ENCODE measurements around the gene ZNF674.
A peak's percentile ranks its signal among the peaks of the same experiment; 100 is the strongest.
"Not testable (repeated sequence)": the region's sequence is repeated elsewhere in the genome, so short reads cannot be mapped to it uniquely, and the experiment has no call there.

ZNF674 gene

DNA sequence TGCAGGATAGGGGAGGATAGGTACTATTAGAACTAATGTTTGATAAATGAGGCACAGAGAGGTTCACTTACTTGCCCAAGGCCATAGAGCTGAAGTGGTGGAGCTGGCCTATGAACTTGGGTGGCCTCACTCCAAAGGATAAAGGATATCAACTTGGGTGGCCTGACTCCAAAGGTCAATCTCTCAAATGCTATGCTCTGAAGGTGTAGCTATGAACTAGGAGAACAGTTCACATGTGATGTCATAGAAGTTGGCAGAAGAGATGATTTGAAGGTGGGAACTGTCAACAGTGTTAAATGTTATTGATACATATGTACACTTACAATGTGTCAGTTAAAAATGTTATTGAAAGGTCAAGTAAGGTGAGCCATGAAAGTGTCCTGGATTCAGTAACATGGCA lies 22.2 kb upstream of the ZNF674 start:
- no peak for DNase-seq

DNA sequence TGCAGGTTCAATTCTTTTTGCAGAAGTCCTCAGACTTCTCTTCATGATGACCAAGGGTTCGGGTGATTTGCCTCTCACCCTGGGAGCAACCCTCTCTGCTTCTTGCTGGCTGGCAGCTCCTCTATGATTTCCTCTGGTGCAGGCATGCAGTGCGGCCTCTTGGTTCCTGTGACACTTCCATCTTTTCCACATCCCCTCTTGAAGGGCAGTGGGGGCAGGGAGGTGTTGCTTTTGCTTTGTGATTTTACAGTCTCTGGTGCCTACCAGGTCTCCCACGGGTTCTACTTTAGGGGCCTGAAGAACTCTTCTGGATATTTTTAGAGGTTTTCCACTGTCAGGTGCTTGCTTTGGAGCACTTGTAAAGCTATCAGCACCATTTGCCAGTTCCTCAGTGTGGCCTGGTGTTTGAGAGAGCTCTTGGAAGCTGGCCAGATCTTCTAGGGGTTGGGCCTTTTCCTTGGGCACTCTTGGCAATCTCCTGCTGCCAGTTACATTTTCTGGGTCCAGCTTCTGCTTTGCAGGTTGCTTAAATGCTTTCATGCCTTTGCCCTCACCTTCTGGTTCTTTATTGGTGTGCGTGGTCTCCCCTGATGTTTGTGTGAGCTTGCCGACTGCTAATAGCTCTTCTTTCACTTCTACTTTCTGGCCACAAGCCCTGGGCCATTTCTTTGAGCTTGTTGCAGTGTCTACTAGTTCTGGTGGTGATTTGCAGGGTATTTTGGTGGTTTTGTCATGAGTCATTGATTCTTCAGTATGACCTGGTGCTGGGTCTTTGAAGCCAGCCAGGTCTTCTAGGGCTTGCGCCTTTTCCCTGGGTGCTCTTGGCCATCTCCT lies 16.8 kb upstream of the ZNF674 start:
- peak; percentile 34 for DNase-seq

DNA sequence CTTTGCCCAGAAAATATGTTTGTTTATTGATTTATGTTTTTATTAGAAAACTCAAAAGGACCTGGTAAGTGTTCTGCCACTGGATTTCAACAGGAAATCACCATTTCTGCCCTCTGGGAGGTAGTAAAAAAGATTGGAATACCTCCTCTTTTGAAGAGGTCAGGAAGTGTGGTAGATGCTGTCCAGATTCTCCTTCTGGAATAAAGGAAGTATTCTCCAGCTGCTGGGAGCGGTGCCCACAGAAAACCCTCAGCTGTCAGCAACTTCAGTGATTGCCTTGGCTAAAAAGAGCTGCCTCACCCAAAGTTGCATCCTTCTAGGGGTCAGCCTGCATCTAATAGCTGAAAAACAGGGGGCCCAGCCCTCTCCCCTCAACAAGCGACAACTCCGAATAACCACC lies 13.8 kb upstream of the ZNF674 start:
- no peak for DNase-seq

DNA sequence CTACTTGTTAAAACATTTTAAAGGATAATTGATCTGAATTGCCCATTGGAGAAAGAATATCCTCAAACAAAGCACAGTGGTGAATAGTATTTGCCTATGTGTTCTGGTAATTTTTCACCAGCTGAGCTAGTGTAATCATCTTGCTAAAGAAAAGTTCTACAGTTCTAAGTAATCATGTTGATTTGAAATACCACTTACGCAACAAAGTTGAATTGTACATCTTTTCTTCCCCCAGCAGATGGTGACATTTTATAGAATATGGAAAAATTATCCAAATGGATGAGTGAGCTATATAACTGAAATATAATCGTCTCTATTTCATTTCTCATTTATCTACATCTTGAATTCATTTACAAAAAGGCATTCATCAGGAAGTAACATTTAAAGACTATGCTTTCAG lies 9.7 kb upstream of the ZNF674 start:
- no peak for DNase-seq

DNA sequence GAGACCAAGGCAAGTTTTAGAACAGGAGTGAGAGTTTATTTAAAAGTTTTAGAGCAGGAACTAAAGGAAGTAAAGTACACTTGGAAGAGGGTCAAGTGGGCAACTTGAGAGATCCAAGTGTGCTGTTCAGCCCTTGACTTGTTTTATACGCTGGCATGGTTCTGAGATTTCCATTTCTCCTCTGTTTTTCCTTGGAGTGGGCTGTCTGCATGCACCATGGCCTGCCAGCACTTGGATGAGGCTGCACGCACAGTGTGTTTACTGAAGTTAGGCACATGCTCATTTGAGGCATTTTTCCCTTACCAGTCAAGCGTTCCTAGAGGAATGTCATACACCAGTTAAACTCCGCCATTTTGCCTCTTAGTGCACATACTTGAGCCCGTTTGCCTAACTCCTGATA lies 8.7 kb upstream of the ZNF674 start:
- DNase-seq, result no peak

DNA sequence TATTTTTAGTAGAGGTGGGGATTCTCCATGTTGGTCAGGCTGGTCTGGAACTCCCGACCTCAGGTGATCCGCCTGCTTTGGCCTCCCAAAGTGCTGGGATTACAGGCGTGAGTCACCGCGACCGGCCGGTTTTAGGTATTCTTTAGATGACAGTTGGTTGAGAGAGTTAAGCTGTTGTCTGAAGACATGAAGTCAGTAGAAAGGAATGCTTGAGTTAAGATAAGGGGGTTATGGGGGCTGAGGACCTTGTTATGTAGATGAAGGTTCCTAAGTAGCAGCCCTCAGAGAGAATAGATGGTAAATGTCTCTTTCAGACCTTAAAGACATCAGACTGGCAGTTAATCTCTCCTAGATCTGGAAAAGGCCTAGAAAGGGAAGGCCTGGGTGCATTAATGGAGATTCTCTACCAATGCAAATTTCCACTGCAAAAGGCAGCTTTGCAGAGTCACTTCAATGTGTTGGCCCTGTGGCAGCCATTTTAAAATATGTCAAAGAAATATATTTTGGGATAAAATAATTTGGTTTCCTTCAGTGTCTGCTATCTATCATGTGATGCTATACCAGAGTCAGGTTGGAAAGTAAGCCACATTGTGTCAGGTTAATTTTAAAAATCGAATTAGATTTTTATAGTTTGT lies 6.4 kb upstream of the ZNF674 start:
- no peak for DNase-seq

GRCh38 chrX:46549914-46550313 lies 4.7 kb upstream of the ZNF674 start:
- DNase-seq, result no peak

GRCh38 chrX:46547857-46548256 lies 2.6 kb upstream of the ZNF674 start:
- DNase-seq, result no peak

DNA sequence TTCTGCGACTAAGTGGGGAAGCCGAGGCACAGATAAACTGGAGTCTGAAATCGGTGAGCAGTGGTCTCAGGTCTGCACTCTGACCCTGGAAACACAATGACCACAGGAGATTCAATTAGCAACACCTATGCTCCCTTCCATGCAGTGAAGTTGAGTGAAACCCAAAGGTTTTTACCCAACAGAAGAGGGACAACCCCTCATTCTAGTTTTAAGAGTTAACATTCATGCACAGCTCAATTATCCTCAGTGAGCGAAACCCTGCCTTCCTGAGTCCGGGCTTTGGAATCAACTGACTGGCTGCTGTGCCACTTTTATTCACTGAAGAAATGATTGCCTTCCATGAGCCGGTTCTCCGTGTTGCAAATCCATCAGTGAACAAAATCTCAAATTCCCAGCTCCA lies 694 bp downstream of the ZNF674 start:
- DNase-seq, result not testable (repeated sequence)

DNA sequence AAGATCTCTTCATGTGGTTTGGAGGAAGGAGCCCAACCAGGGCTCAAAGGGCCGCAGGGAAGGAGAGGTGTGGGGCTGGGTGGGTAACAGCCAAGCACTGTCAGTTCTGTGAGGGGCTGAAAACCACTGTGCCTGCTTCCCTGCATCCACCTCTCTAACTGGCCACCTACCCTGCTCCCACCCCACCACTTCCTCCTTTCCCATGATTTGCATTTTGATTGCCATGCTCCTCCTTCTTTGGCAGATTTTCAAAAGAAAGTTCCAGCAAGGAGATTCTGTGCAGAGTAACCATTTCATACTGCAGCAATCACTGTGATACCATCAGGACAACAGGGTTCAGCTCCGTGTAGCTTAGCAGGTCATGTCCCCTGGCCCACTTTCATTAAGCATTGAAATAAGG lies 1.8 kb downstream of the ZNF674 start:
- no peak for DNase-seq

GRCh38 chrX:46531442-46531841 lies 13.8 kb downstream of the ZNF674 start:
- DNase-seq, result no peak

DNA sequence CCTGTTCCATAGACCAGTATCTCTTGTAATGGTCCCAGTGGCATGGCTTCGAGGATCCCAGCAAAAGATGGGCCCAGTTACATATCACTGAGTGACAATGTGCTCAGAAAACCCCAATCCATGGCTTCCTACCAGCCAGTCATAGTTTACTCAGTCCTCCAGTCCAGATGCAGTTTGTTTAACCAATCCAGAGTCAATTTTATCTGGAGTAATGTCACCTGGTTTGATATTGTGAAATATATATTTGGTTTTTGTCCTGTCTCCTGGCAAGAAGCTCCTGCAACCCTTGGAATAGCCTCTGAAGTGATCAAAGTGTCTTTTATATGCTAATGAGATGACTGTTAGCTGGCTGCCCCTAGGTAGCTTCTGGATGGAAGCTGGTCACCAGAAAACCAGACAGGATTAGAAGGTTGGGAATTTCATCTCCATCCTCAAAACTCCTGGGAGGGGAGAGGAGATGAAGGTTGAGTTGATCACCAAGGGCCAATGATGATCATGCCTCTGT lies 14.8 kb downstream of the ZNF674 start:
- not testable (repeated sequence) for DNase-seq

DNA sequence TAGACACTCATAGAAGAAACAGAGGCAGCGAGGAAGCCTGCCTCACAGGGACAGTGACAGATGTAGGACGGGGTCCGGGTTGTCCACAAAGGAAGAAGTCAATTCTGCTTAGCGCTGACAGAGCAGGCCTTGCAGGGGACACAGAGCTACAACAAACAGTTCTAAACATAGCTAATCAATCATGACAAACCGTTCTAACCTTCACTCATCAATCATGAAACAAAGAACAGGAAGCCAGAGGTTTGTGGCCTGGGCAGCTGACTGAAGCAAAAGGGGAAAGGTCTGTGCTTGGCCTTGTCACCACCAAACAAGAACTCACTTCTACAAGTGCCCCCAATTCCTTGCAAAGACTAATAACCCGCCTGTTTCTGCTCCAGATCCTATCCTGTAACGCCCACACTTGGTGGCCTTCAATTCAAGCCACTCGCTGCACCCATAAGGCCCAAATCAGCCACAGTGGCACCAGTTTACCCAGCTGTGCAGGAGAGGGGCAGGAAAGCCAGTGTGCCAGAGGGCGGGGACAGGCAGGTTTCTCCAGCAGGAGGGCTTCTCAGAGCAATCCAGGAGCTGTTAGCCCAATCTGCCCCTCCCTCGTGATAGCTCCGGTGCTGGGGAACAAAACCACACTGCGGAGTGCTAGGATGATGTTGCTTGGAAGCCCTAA lies 15.3 kb downstream of the ZNF674 start:
- DNase-seq, result not testable (repeated sequence)

- DNase-seq, result not testable (repeated sequence)
Observed at GRCh38 chrX:46528640-46529039, 16.6 kb downstream of the ZNF674 start.

DNA sequence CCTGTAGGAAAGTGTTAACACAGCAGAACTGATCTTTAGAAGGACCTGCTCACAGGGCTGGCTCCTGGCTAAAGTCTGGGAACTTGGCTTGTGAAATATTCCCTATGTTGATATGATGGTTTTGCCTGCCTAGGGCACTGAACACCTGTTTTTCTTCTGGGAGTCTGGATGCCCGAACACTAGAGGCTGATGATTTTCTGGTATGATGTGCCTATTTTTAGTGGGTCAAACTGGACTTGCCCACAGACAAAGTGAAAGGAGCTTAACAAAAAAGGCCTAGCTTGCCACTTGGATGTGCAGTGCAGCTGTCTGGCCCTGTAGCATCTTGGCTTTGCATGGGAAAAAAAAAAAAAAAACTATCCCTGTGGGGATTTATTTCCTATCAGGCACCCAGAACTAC lies 39.1 kb downstream of the ZNF674 start:
- no peak for DNase-seq

GRCh38 chrX:46502848-46503247 lies 42.4 kb downstream of the ZNF674 start:
- no peak for DNase-seq

GRCh38 chrX:46500054-46500453 lies 45.2 kb downstream of the ZNF674 start:
- DNase-seq, result no peak

GRCh38 chrX:46488712-46489111 lies 56.5 kb downstream of the ZNF674 start:
- DNase-seq, result no peak

DNA sequence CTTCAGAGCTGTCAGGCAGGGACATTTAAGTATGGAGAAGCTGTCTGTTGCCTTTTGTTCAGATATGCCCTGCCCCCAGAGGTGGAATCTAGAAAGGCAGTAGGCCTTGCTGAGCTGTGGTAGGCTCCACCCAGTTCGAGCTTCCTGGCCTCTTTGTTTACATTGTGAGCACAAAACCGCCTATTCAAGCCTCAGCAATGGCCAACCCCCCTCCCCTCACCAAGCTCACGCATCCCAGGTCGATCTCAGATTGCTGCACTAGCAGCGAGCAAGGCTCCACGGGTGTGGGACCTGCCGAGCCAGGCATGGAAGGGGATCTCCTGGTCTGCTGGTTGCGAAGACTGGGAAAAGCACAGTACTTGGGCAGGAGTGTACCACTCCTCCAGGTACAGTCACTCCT lies 59.3 kb downstream of the ZNF674 start:
- DNase-seq, result no peak

GRCh38 chrX:46478634-46479033 lies 66.6 kb downstream of the ZNF674 start:
- not testable (repeated sequence) for DNase-seq

DNA sequence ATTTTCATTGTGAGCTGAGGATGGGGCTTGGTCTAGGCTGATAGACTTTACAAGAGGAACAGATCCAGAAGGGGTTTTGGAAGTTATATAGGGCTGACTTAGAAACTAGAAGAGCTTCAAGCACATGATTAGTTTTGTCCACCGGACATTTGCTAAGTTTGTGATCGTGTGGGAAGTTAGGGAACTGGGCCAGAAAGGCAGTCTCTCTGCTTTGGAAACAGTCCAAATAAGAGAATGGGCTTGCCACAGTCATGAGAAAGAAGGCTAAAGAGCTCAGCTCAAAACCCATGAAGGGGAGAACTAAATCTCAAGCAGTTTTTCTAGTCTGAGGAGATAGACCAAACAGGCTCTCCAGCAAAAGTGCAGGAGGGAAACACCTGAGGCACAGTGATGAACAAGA lies 67.8 kb downstream of the ZNF674 start:
- DNase-seq, result no peak

DNA sequence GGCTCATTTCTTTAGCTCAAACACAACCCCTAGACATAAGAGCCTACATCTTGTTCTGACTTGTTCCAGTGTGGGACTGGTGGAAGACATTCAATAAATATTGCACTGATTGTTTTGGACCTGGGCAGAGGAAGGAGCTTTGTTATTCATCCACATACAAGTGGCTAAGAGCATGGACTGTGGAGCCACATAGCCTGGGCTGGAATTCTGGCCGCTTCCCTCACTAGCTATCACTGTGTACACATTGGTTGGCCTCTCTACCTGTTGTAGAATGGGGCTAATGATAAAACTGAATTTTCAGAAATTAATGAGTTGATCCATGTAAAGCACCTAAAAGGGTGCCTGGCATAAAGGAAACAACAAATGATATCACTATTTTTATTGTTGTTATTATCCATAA lies 80.0 kb downstream of the ZNF674 start:
- DNase-seq, result no peak

DNA sequence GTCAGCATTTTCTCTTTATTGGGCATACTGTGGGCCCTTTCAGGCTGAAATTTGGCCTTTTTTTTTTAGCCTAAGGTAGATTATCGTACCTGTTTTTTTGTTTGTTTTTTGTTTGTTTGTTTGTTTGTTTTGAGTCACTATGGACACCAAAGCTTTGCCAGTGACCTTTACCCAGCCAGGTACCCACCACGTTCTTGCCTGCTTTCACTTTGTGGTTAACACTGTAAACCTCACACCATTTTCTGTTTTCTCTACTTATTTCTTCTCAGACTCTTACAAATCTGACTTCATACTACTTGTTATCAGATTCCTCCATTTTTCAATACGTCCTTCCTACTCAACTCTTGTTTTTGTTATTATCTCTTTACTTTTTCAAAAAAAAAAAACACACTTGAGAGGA lies 81.5 kb downstream of the ZNF674 start:
- DNase-seq, result no peak

DNA sequence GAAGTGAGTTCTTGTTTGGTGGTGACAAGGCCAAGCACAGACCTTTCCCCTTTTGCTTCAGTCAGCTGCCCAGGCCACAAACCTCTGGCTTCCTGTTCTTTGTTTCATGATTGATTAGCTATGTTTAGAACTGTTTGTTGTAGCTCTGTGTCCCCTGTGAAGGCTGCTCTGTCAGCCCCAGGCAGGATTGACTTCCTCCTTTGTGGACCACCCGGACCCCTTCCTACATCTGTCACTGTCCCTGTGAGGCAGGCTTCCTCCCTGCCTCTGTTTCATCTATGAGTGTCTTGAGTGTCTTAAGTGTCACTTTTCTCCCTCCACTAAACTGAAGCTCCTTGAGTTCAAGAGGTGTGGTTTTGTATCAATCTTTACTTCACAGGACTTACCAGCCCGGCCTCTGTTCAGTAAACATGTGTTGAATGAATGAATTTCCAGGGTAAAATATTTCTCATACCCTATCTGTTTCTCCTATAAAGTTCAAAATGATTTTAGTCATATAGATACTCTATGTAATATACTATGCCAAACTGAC lies 83.5 kb downstream of the ZNF674 start:
- no peak for DNase-seq

Measured in NK-92 treated with Interleukin-12 subunit alpha and Interleukin-12 subunit beta, amount 100 ng/mL, for 24 hours (cell line).